22Rv1 (cell line): Measurements from ENCODE around the gene PLEKHG2.

Experiments
- ZFX ChIP-seq: fragments of 450-650 bp; IDR thresholded peaks from 2 replicates; pipeline ENCODE4 v1.6.1; 2017; ENCODE audit warnings: antibody characterized with exemption, borderline replicate concordance
- TF ChIP-seq, protein P1 (sequence below): fragments of 450-650 bp; IDR thresholded peaks from 2 replicates; pipeline ENCODE4 v1.5.1; 2017; ENCODE audit warnings: mild to moderate bottlenecking

DNA sequence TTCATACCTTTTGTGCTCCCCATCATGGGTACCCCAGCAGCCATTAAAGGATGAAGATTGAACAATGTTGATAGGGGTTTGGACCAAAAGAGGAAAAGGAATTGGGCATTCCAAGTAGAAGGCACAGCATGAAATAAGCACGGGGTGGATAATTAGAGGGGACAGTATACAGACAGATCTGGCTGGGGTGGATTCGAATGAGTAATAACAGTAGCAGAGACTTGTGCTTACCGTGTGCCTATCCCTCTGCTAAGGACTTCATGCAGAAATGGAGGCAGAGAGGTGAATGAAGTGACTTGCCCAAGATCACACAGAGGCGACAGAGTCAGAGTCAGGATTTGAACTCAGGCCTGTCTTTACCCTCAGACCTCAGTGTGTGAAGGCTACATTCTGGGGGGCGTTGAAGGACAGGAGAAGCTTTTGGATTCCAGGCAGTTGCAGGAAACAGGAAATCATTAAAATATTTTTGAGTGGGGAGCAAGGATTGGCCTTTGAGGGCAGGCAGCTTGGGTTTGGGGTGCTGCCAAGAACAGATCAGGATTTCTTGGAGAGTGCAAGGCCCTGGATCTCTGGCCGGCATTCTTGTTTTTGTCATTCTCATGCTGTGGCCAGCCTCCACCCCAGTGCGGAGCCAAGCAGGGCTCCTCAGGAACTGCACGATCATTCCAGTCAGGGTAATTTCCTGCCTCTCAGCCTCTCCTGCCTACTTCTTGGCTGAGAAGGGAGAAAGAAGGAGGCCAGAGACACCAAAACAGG lies 40.2 kb upstream of the PLEKHG2 start:
- TF ChIP-seq, protein P1, sequence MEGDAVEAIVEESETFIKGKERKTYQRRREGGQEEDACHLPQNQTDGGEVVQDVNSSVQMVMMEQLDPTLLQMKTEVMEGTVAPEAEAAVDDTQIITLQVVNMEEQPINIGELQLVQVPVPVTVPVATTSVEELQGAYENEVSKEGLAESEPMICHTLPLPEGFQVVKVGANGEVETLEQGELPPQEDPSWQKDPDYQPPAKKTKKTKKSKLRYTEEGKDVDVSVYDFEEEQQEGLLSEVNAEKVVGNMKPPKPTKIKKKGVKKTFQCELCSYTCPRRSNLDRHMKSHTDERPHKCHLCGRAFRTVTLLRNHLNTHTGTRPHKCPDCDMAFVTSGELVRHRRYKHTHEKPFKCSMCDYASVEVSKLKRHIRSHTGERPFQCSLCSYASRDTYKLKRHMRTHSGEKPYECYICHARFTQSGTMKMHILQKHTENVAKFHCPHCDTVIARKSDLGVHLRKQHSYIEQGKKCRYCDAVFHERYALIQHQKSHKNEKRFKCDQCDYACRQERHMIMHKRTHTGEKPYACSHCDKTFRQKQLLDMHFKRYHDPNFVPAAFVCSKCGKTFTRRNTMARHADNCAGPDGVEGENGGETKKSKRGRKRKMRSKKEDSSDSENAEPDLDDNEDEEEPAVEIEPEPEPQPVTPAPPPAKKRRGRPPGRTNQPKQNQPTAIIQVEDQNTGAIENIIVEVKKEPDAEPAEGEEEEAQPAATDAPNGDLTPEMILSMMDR: no peak
- TF ChIP-seq ZFX: no peak
